ENCODE results near the gene UBE2G1.

GRCh38 chr17:4345581-4346252 lies 20.8 kb downstream of the UBE2G1 start:
- TF ChIP-seq HIC2 (CRISPR knock-in tag; IDR thresholded peaks at IDR 0.05; ENCODE audit: low read depth), result no peak
- TF ChIP-seq FOXM1 (CRISPR knock-in tag; IDR thresholded peaks at IDR 0.05), result no peak
- TF ChIP-seq GABPB1 (CRISPR knock-in tag; IDR thresholded peaks at IDR 0.05), result no peak
- TF ChIP-seq CTCF (CRISPR knock-in tag; IDR thresholded peaks at IDR 0.05), result no peak
- no peak for TF ChIP-seq MAFF (IDR thresholded peaks at IDR 0.05; ENCODE audit: low read depth, low read length)
- TF ChIP-seq RFX5 (IDR thresholded peaks at IDR 0.05; ENCODE audit: low read depth, low read length), result no peak
- TF ChIP-seq BCL6 (CRISPR knock-in tag; IDR thresholded peaks at IDR 0.05), result no peak
- no peak for TF ChIP-seq CC2D1A (CRISPR knock-in tag; IDR thresholded peaks at IDR 0.05)
- no peak for TF ChIP-seq ZNF598 (CRISPR knock-in tag; IDR thresholded peaks at IDR 0.05; ENCODE audit: borderline replicate concordance)

Data from HepG2 (cell line).